ENCODE results near the gene FAM114A1. TPM values are rescaled to one million over a fixed set of nuclear protein-coding genes. Genes with fewer than 3 reads are reported as not detected.

FAM114A1 gene
- total and polyA plus RNA-seq, 2 experiments from 2014 or later, result 13.0 to 14.5 TPM

- Histone ChIP-seq H3F3A (replicated peaks; ENCODE audit: low read depth) (no peaks in the 10 kb centered on the region), H4K20me1 (replicated peaks; ENCODE audit: insufficient read depth) (no peaks in the 10 kb centered on the region), H3K36me3 (ENCODE audit: insufficient read depth) (no peaks in the 10 kb centered on the region), H3K4me1 (ENCODE audit: insufficient read depth) (0 out of 2 replicates have a peak, but pooled peaks cover 4% of the 10 kb centered on the region), H3K27me3 (ENCODE audit: insufficient read depth) (no peaks in the 10 kb centered on the region), H3K79me2 (replicated peaks; ENCODE audit: insufficient read depth) (no peaks in the 10 kb centered on the region), H3K27ac (ENCODE audit: low read depth) (no peak overlapping the region), H3K4me3 (no peak overlapping the region), H3K4me2 (no peak overlapping the region), H3K9me2 (ENCODE audit: insufficient read depth) (no peaks in the 10 kb centered on the region), H2AFZ (no peak overlapping the region)
- DNase-seq (ENCODE audit: low spot score) (no peak), ATAC-seq (no peak)
- Mint-ChIP-seq H3K27me3 (ENCODE audit: insufficient read depth, low read depth, poor library complexity) (peaks cover 3% of the 10 kb centered on the region), H3K9me3 (no peaks in the 10 kb centered on the region), H3K4me1 (no peaks in the 10 kb centered on the region), H3K4me3 (no peak overlapping the region), H3K36me3 (ENCODE audit: low read depth) (no peaks in the 10 kb centered on the region), H3K27ac (no peak overlapping the region)
- TF ChIP-seq ZNF114 (CRISPR knock-in tag; IDR thresholded peaks at IDR 0.05) (no peak), ZNF331 (CRISPR knock-in tag; IDR thresholded peaks at IDR 0.05; ENCODE audit: low read depth) (no peak), EZH2 (IDR thresholded peaks at IDR 0.05; ENCODE audit: low read depth, unreplicated experiment) (no peak), NANOG (IDR thresholded peaks at IDR 0.05; ENCODE audit: borderline replicate concordance) (no peak), CTCF (conservative IDR thresholded peaks at IDR 0.05; ENCODE audit: low read depth in 2 of 2) (no peak), ETS1 (IDR thresholded peaks at IDR 0.05) (no peak), EZH2phosphoT487 (IDR thresholded peaks at IDR 0.05; ENCODE audit: unreplicated experiment) (no peak)
Observed at GRCh38 chr4:38923746-38924145, 56.1 kb downstream of the FAM114A1 start.

- Histone ChIP-seq H3K9me2 (ENCODE audit: insufficient read depth) (no peaks in the 10 kb centered on the region), H3F3A (replicated peaks; ENCODE audit: low read depth) (no peaks in the 10 kb centered on the region), H3K4me3 (no peak overlapping the region), H4K20me1 (replicated peaks; ENCODE audit: insufficient read depth) (no peaks in the 10 kb centered on the region), H3K4me1 (ENCODE audit: insufficient read depth) (0 out of 2 replicates have a peak, but pooled peaks cover 4% of the 10 kb centered on the region), H3K79me2 (replicated peaks; ENCODE audit: insufficient read depth) (no peaks in the 10 kb centered on the region), H3K27me3 (ENCODE audit: insufficient read depth) (no peaks in the 10 kb centered on the region), H2AFZ (no peak overlapping the region), H3K27ac (ENCODE audit: low read depth) (no peak overlapping the region), H3K4me2 (no peak overlapping the region), H3K36me3 (ENCODE audit: insufficient read depth) (no peaks in the 10 kb centered on the region)
- no peak for ATAC-seq
- Mint-ChIP-seq H3K4me3 (no peak overlapping the region), H3K9me3 (no peaks in the 10 kb centered on the region), H3K27me3 (ENCODE audit: insufficient read depth, low read depth, poor library complexity) (peaks cover 3% of the 10 kb centered on the region), H3K4me1 (no peaks in the 10 kb centered on the region), H3K27ac (no peak overlapping the region), H3K36me3 (ENCODE audit: low read depth) (no peaks in the 10 kb centered on the region)
- no peak for DNase-seq (ENCODE audit: low spot score)
- TF ChIP-seq CREB1 (CRISPR knock-in tag; IDR thresholded peaks at IDR 0.05; ENCODE audit: low read depth), result no peak
- no peak for TF ChIP-seq STAT1 (IDR thresholded peaks at IDR 0.05; ENCODE audit: unreplicated experiment)
- no peak for TF ChIP-seq REST (IDR thresholded peaks at IDR 0.05; ENCODE audit: unreplicated experiment)
Observed at GRCh38 chr4:38924353-38924752, 56.7 kb downstream of the FAM114A1 start.

Data from GM23338 (cell line).